ENCODE measurements around the gene TTLL12.

TTLL12 gene

GRCh38 chr22:43173566-43173965 is 13.4 kb downstream of the TTLL12 start:
- H3K36me3 ChIP-seq (replicated peaks; ENCODE audit: insufficient read depth, low read length), result no peaks in the 10 kb centered on the region; the same call in none of the 2 replicates
- no peaks in the 10 kb centered on the region for H4K20me1 ChIP-seq (ENCODE audit: insufficient read depth, low read length)
- H3K9ac ChIP-seq (ENCODE audit: low read length), result no peak overlapping the region
- no peak overlapping the region for H3K27ac ChIP-seq (ENCODE audit: low read length)
- H3K79me2 ChIP-seq (ENCODE audit: low read length), result no peaks in the 10 kb centered on the region
- no peaks in the 10 kb centered on the region for H3K27me3 ChIP-seq (replicated peaks; ENCODE audit: insufficient read depth, low read length)
- no peaks in the 10 kb centered on the region for H3K9me3 ChIP-seq (replicated peaks; ENCODE audit: insufficient read depth, low read length)
- no peaks in the 10 kb centered on the region for H3K4me1 ChIP-seq (ENCODE audit: low read length)
- no peaks in the 10 kb centered on the region for H3F3A ChIP-seq (ENCODE audit: insufficient read depth, low read length)
- H3K4me2 ChIP-seq (ENCODE audit: low read depth, low read length), result no peak overlapping the region
- no peak overlapping the region for H2AFZ ChIP-seq (ENCODE audit: low read length)
- H3K4me3 ChIP-seq (ENCODE audit: low read length), result no peak overlapping the region
- DNase-seq, result no peak
- no peaks in the 10 kb centered on the region for H3K9me2 ChIP-seq (replicated peaks; ENCODE audit: insufficient read depth, low read length)
- TF ChIP-seq EZH2phosphoT487 (IDR thresholded peaks at IDR 0.05; ENCODE audit: low read length) (no peak), CTCF (IDR thresholded peaks at IDR 0.05; ENCODE audit: low read length) (no peak), EZH2 (optimal IDR thresholded peaks at IDR 0.05; ENCODE audit: low read depth, low read length) (no peak)

- Histone ChIP-seq H3K27me3 (replicated peaks; ENCODE audit: insufficient read depth, low read length) (no peaks in the 10 kb centered on the region), H3K4me1 (ENCODE audit: low read length) (no peaks in the 10 kb centered on the region), H3K36me3 (replicated peaks; ENCODE audit: insufficient read depth, low read length) (no peaks in the 10 kb centered on the region; the same call in 1 of the 2 replicates), H3F3A (ENCODE audit: insufficient read depth, low read length) (no peaks in the 10 kb centered on the region), H2AFZ (ENCODE audit: low read length) (no peak overlapping the region), H3K27ac (ENCODE audit: low read length) (no peak overlapping the region), H3K4me3 (ENCODE audit: low read length) (no peak overlapping the region), H4K20me1 (ENCODE audit: insufficient read depth, low read length) (no peaks in the 10 kb centered on the region), H3K9me3 (replicated peaks; ENCODE audit: insufficient read depth, low read length) (no peaks in the 10 kb centered on the region), H3K4me2 (ENCODE audit: low read depth, low read length) (no peak overlapping the region), H3K79me2 (ENCODE audit: low read length) (no peaks in the 10 kb centered on the region), H3K9ac (ENCODE audit: low read length) (no peak overlapping the region), H3K9me2 (replicated peaks; ENCODE audit: insufficient read depth, low read length) (no peaks in the 10 kb centered on the region)
- no peak for DNase-seq
- TF ChIP-seq EZH2phosphoT487 (IDR thresholded peaks at IDR 0.05; ENCODE audit: low read length) (no peak), EZH2 (optimal IDR thresholded peaks at IDR 0.05; ENCODE audit: low read depth, low read length) (no peak), CTCF (IDR thresholded peaks at IDR 0.05; ENCODE audit: low read length) (no peak)
Observed at GRCh38 chr22:43172191-43172590, 14.7 kb downstream of the TTLL12 start.

- H3K27me3 ChIP-seq (replicated peaks; ENCODE audit: insufficient read depth, low read length), result no peaks in the 10 kb centered on the region
- no peak overlapping the region for H3K27ac ChIP-seq (ENCODE audit: low read length)
- H3K4me2 ChIP-seq (ENCODE audit: low read depth, low read length), result no peak overlapping the region
- no peak overlapping the region for H2AFZ ChIP-seq (ENCODE audit: low read length)
- no peaks in the 10 kb centered on the region for H3K79me2 ChIP-seq (ENCODE audit: low read length)
- H3K9ac ChIP-seq (ENCODE audit: low read length), result no peak overlapping the region
- no peaks in the 10 kb centered on the region for H3K9me3 ChIP-seq (replicated peaks; ENCODE audit: insufficient read depth, low read length)
- no peaks in the 10 kb centered on the region for H3F3A ChIP-seq (ENCODE audit: insufficient read depth, low read length)
- no peaks in the 10 kb centered on the region for H4K20me1 ChIP-seq (ENCODE audit: insufficient read depth, low read length)
- H3K4me1 ChIP-seq (ENCODE audit: low read length), result no peaks in the 10 kb centered on the region
- no peaks in the 10 kb centered on the region for H3K9me2 ChIP-seq (replicated peaks; ENCODE audit: insufficient read depth, low read length)
- no peaks in the 10 kb centered on the region; the same call in 1 of the 2 replicates for H3K36me3 ChIP-seq (replicated peaks; ENCODE audit: insufficient read depth, low read length)
- no peak overlapping the region for H3K4me3 ChIP-seq (ENCODE audit: low read length)
- no peak for TF ChIP-seq EZH2 (optimal IDR thresholded peaks at IDR 0.05; ENCODE audit: low read depth, low read length)
- DNase-seq, result no peak
Observed at GRCh38 chr22:43171607-43172006, 15.3 kb downstream of the TTLL12 start.

- H3K9ac ChIP-seq (ENCODE audit: low read length), result no peak overlapping the region
- no peak overlapping the region for H3K4me3 ChIP-seq (ENCODE audit: low read length)
- no peak for DNase-seq
- no peaks in the 10 kb centered on the region for H3K9me2 ChIP-seq (replicated peaks; ENCODE audit: insufficient read depth, low read length)
- H3K4me2 ChIP-seq (ENCODE audit: low read depth, low read length), result no peak overlapping the region
- no peaks in the 10 kb centered on the region for H3K9me3 ChIP-seq (replicated peaks; ENCODE audit: insufficient read depth, low read length)
- no peaks in the 10 kb centered on the region for H4K20me1 ChIP-seq (ENCODE audit: insufficient read depth, low read length)
- H3K27me3 ChIP-seq (replicated peaks; ENCODE audit: insufficient read depth, low read length), result no peaks in the 10 kb centered on the region
- no peak overlapping the region for H2AFZ ChIP-seq (ENCODE audit: low read length)
- no peaks in the 10 kb centered on the region for H3F3A ChIP-seq (ENCODE audit: insufficient read depth, low read length)
- H3K27ac ChIP-seq (ENCODE audit: low read length), result no peak overlapping the region
- TF ChIP-seq EZH2 (optimal IDR thresholded peaks at IDR 0.05; ENCODE audit: low read depth, low read length) (no peak), EZH2phosphoT487 (IDR thresholded peaks at IDR 0.05; ENCODE audit: low read length) (no peak), CTCF (IDR thresholded peaks at IDR 0.05; ENCODE audit: low read length) (no peak)
- no peaks in the 10 kb centered on the region for H3K79me2 ChIP-seq (ENCODE audit: low read length)
- no peaks in the 10 kb centered on the region; the same call in 1 of the 2 replicates for H3K36me3 ChIP-seq (replicated peaks; ENCODE audit: insufficient read depth, low read length)
- no peaks in the 10 kb centered on the region for H3K4me1 ChIP-seq (ENCODE audit: low read length)
Observed at GRCh38 chr22:43171019-43171491, 15.9 kb downstream of the TTLL12 start.
